Measurements from ENCODE around the gene BICC1. TPM values are rescaled to one million over a fixed set of nuclear protein-coding genes. Genes with fewer than 3 reads are reported as not detected.

Gene BICC1
- total and polyA plus RNA-seq, 2 experiments from 2014 or later, result 6.4 to 13.2 TPM

DNA sequence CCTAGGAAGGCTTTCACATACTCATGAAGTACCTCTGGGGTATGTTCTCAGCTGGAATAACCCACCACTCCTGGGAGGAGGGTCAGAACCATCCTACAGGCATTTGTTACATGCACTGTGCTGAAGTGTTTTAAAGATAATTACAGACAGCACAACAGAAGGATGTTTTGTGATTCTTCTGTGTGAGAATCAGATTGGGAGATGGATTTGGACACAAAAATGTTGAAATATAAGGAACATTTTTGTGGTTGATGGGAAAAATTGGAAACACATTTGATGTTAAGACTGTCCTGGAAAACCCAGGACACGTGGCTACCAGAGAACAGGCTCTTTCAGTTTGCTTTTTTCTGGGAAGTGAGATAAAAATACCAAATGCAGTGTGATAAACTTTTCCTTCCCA lies 61.4 kb downstream of the BICC1 start:
- Histone ChIP-seq H3K27ac (no peak overlapping the region), H3K4me3 (no peak overlapping the region), H3K9me3 (ENCODE audit: low read depth) (no peaks in the 10 kb centered on the region), H3K4me1 (ENCODE audit: low read depth) (no peaks in the 10 kb centered on the region), H3K36me3 (no peaks in the 10 kb centered on the region), H3K27me3 (no peaks in the 10 kb centered on the region)
- TF ChIP-seq, protein P1, sequence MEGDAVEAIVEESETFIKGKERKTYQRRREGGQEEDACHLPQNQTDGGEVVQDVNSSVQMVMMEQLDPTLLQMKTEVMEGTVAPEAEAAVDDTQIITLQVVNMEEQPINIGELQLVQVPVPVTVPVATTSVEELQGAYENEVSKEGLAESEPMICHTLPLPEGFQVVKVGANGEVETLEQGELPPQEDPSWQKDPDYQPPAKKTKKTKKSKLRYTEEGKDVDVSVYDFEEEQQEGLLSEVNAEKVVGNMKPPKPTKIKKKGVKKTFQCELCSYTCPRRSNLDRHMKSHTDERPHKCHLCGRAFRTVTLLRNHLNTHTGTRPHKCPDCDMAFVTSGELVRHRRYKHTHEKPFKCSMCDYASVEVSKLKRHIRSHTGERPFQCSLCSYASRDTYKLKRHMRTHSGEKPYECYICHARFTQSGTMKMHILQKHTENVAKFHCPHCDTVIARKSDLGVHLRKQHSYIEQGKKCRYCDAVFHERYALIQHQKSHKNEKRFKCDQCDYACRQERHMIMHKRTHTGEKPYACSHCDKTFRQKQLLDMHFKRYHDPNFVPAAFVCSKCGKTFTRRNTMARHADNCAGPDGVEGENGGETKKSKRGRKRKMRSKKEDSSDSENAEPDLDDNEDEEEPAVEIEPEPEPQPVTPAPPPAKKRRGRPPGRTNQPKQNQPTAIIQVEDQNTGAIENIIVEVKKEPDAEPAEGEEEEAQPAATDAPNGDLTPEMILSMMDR (IDR thresholded peaks at IDR 0.05; ENCODE audit: low read depth, low read length), result no peak
- DNase-seq (ENCODE audit: low read depth in 1 of 2, low spot score in 1 of 2), result peak in 1 of 2 donors; percentile 75

DNA sequence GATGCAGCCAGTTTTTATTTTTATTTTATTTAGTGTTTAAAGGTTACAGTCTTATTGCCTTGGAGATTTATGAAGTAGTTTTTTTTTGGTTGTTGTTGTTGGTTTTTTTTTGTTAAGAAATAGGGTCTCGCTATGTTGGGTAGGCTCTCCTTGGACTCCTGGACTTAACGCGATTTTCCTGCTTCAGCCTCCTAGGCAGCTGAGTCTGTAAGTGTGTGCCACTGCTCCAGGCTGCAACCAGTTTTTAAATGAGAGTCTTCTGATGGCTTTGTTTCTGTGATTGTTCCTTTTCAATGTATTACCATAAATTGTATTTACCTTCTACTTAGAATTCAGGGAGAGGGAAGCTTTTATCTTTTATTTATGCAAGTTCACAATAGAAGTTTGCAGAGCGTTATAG lies 62.8 kb downstream of the BICC1 start:
- no peak for DNase-seq (ENCODE audit: low read depth in 1 of 2, low spot score in 1 of 2)
- H3K4me1 ChIP-seq (ENCODE audit: low read depth), result no peaks in the 10 kb centered on the region
- H3K36me3 ChIP-seq, result no peaks in the 10 kb centered on the region
- no peaks in the 10 kb centered on the region for H3K9me3 ChIP-seq (ENCODE audit: low read depth)
- H3K4me3 ChIP-seq, result no peak overlapping the region
- TF ChIP-seq, protein P1 (IDR thresholded peaks at IDR 0.05; ENCODE audit: low read depth, low read length), result no peak
- H3K27ac ChIP-seq, result no peak overlapping the region
- no peaks in the 10 kb centered on the region for H3K27me3 ChIP-seq

DNA sequence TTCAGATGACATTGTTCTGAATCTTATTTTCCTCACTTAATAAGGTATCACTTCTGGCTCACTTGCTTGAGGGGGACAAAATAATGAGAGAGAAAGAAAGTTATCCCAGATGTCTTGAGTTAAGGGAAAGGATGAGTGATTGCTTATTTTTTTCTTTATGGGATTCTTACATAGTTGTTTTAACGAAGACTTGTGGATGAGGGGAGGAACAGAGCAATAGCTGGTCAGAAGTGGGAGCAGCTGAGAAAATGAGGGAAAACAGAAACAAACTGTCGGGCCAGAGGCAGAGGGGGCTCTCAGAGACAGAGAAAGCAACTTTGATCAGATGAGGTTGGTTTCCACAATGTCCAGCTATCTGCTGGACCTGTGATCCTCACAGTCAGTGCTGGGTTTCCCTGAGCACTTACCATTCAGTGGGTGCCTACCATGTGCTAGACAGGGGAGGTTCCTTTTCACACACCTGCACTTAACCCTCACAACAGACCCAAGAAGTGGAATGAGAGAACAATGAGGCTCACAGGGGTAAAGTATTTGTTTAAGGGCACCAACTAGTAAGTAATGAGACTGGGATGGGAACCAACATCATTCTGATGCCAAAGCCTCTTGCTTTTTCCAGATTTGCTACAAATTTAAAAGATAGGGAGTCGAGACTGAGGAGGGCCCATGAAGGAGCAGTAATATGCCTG lies 64.2 kb downstream of the BICC1 start:
- TF ChIP-seq, protein P1 (IDR thresholded peaks at IDR 0.05; ENCODE audit: low read depth, low read length), result no peak
- H3K4me3 ChIP-seq, result no peak overlapping the region
- no peaks in the 10 kb centered on the region for H3K36me3 ChIP-seq
- DNase-seq (ENCODE audit: low read depth in 1 of 2, low spot score in 1 of 2), result no peak
- H3K9me3 ChIP-seq (ENCODE audit: low read depth), result no peaks in the 10 kb centered on the region
- H3K4me1 ChIP-seq (ENCODE audit: low read depth), result no peaks in the 10 kb centered on the region
- no peaks in the 10 kb centered on the region for H3K27me3 ChIP-seq
- no peak overlapping the region for H3K27ac ChIP-seq

DNA sequence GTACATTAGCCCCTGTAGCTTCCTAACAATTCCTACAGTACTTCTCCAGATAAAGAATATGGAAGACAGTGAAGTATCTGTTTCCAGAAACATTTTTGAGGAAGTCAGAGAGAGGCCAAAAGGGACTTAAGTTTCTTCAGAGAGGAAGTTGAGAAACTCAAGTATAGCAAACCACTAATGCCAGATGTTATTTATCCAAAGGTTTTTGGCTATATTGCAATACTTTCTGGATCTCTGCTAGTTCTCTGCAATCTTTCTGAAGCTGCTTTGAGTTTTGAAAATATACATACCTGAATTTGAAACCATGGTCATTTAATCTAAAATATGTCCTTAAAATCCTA lies 64.7 kb downstream of the BICC1 start:
- Histone ChIP-seq H3K27ac (no peak overlapping the region), H3K27me3 (no peaks in the 10 kb centered on the region), H3K9me3 (ENCODE audit: low read depth) (no peaks in the 10 kb centered on the region), H3K4me3 (no peak overlapping the region), H3K4me1 (ENCODE audit: low read depth) (no peaks in the 10 kb centered on the region), H3K36me3 (no peaks in the 10 kb centered on the region)
- DNase-seq (ENCODE audit: low read depth in 1 of 2, low spot score in 1 of 2), result peak in 1 of 2 donors; percentile 89
- TF ChIP-seq, protein P1 (IDR thresholded peaks at IDR 0.05; ENCODE audit: low read depth, low read length), result no peak

DNA sequence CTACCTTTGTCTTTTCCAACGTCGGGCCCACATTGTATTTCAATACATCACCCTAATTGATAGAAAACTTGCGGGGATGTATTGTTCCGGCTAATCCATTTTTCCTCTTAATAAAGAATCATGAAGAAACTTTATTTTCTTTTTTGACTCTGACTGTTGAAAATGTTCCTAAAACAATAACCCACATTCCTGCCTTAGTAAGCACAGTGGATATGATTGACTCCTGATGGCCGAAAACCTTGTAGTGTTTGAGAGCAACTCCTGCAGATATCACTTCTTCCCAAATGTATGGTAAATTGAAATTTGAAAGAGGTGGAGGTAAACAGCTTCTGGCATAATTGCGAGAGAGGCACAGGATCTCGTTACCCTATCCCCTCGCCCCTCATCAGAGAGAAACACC lies 65.7 kb downstream of the BICC1 start:
- H3K9me3 ChIP-seq (ENCODE audit: low read depth), result no peaks in the 10 kb centered on the region
- H3K27ac ChIP-seq, result no peak overlapping the region
- TF ChIP-seq, protein P1 (IDR thresholded peaks at IDR 0.05; ENCODE audit: low read depth, low read length), result no peak
- H3K27me3 ChIP-seq, result no peaks in the 10 kb centered on the region
- H3K4me3 ChIP-seq, result no peak overlapping the region
- H3K4me1 ChIP-seq (ENCODE audit: low read depth), result no peaks in the 10 kb centered on the region
- DNase-seq (ENCODE audit: low read depth in 1 of 2, low spot score in 1 of 2), result no peak
- no peaks in the 10 kb centered on the region for H3K36me3 ChIP-seq
